ENCODE measurements around the gene APLN. TPM values are rescaled to one million over a fixed set of nuclear protein-coding genes. Genes with fewer than 3 reads are reported as not detected.

Gene APLN
- total RNA-seq, 4 donors from 2014 or later = 0.13 to 0.38 (median 0.29) TPM

- no peak for TF ChIP-seq POLR2AphosphoS5 (IDR thresholded peaks at IDR 0.05)
- no peak for TF ChIP-seq EP300 (IDR thresholded peaks at IDR 0.05)
- no peak for TF ChIP-seq POLR2A (IDR thresholded peaks at IDR 0.05)
- TF ChIP-seq CTCF (IDR thresholded peaks at IDR 0.05) = no peak
- no peak for DNase-seq (ENCODE audit: low spot score in 2 of 2)
Measured at GRCh38 chrX:129697204-129697829, 42.6 kb upstream of the APLN start.

GRCh38 chrX:129696463-129697155 is 41.9 kb upstream of the APLN start:
- no peaks in the 10 kb centered on the region for H3K9me3 ChIP-seq
- no peak overlapping the region for H3K27ac ChIP-seq
- WGBS = 63% methylated on average over 8 of the region's 8 CpGs
- H3K27me3 ChIP-seq = no peaks in the 10 kb centered on the region
- TF ChIP-seq EP300 (IDR thresholded peaks at IDR 0.05) (no peak), POLR2A (IDR thresholded peaks at IDR 0.05) (no peak), POLR2AphosphoS5 (IDR thresholded peaks at IDR 0.05) (no peak), CTCF (IDR thresholded peaks at IDR 0.05) (no peak)
- no peaks in the 10 kb centered on the region for H3K36me3 ChIP-seq
- H3K4me3 ChIP-seq = no peak overlapping the region
- H3K4me1 ChIP-seq = no peaks in the 10 kb centered on the region
- no peak for DNase-seq (ENCODE audit: low spot score in 2 of 2)

More at GRCh38 chrX:129697204-129697829, 42.6 kb upstream of the APLN start:
- 77% methylated on average over 9 of the region's 9 CpGs for WGBS
- Histone ChIP-seq H3K27ac (no peak overlapping the region), H3K27me3 (no peaks in the 10 kb centered on the region), H3K9me3 (no peaks in the 10 kb centered on the region), H3K4me3 (no peak overlapping the region), H3K4me1 (no peaks in the 10 kb centered on the region), H3K36me3 (no peaks in the 10 kb centered on the region)

- no peak for DNase-seq (ENCODE audit: low spot score in 2 of 2)
- Histone ChIP-seq H3K4me1 (no peaks in the 10 kb centered on the region), H3K9me3 (no peaks in the 10 kb centered on the region), H3K27ac (no peak overlapping the region), H3K4me3 (no peak overlapping the region), H3K36me3 (no peaks in the 10 kb centered on the region), H3K27me3 (no peaks in the 10 kb centered on the region)
- WGBS = 87% methylated on average over 8 of the region's 8 CpGs
- no peak for TF ChIP-seq CTCF (IDR thresholded peaks at IDR 0.05)
Measured at GRCh38 chrX:129695937-129696336, 41.2 kb upstream of the APLN start.

GRCh38 chrX:129695535-129695934 is 40.8 kb upstream of the APLN start:
- Histone ChIP-seq H3K36me3 (no peaks in the 10 kb centered on the region), H3K4me3 (no peak overlapping the region), H3K27me3 (no peaks in the 10 kb centered on the region), H3K4me1 (no peaks in the 10 kb centered on the region), H3K9me3 (no peaks in the 10 kb centered on the region), H3K27ac (no peak overlapping the region)
- no peak for TF ChIP-seq CTCF (IDR thresholded peaks at IDR 0.05)
- no peak for TF ChIP-seq POLR2AphosphoS5 (IDR thresholded peaks at IDR 0.05)
- no peak for TF ChIP-seq POLR2A (IDR thresholded peaks at IDR 0.05)
- TF ChIP-seq EP300 (IDR thresholded peaks at IDR 0.05) = no peak
- no peak for DNase-seq (ENCODE audit: low spot score in 2 of 2)
- WGBS = 69% methylated on average over 6 of the region's 6 CpGs

- H3K27ac ChIP-seq = no peak overlapping the region
- H3K4me3 ChIP-seq = no peak overlapping the region
- no peak for TF ChIP-seq EP300 (IDR thresholded peaks at IDR 0.05)
- no peak for TF ChIP-seq CTCF (IDR thresholded peaks at IDR 0.05)
- TF ChIP-seq POLR2A (IDR thresholded peaks at IDR 0.05) = no peak
- no peak for TF ChIP-seq POLR2AphosphoS5 (IDR thresholded peaks at IDR 0.05)
- WGBS = 85% methylated on average over 5 of the region's 5 CpGs
- no peaks in the 10 kb centered on the region for H3K9me3 ChIP-seq
- no peak for DNase-seq (ENCODE audit: low spot score in 2 of 2)
- no peaks in the 10 kb centered on the region for H3K36me3 ChIP-seq
- no peaks in the 10 kb centered on the region for H3K27me3 ChIP-seq
- no peaks in the 10 kb centered on the region for H3K4me1 ChIP-seq
Measured at GRCh38 chrX:129694805-129695204, 40.0 kb upstream of the APLN start.
